Measurements from ENCODE around the gene ABCC1. TPM values are rescaled to one million over a fixed set of nuclear protein-coding genes. Genes with fewer than 3 reads are reported as not detected.
A peak's percentile ranks its signal among the peaks of the same experiment; 100 is the strongest.

ABCC1 gene
- total RNA-seq, 1 donor: 46.2 TPM

- no peak for TF ChIP-seq CTCF (IDR thresholded peaks at IDR 0.05; ENCODE audit: insufficient read depth, low read length)
- H3K4me3 ChIP-seq (ENCODE audit: low read depth, low read length): no peak overlapping the region
- DNase-seq (ENCODE audit: low read depth): no peak
Observed at GRCh38 chr16:16141784-16142396, 192.5 kb downstream of the ABCC1 start.

- DNase-seq (ENCODE audit: low read depth): no peak
- peak; percentile 25 for TF ChIP-seq CTCF (IDR thresholded peaks at IDR 0.05; ENCODE audit: insufficient read depth, low read length)
- H3K4me3 ChIP-seq (ENCODE audit: low read depth, low read length): no peak overlapping the region
Observed at GRCh38 chr16:16143038-16143763, 193.8 kb downstream of the ABCC1 start.

GRCh38 chr16:16143931-16144330 is 194.5 kb downstream of the ABCC1 start:
- no peak for DNase-seq (ENCODE audit: low read depth)
- H3K4me3 ChIP-seq (ENCODE audit: low read depth, low read length): no peak overlapping the region
- TF ChIP-seq CTCF (IDR thresholded peaks at IDR 0.05; ENCODE audit: insufficient read depth, low read length): no peak

- H3K4me3 ChIP-seq (ENCODE audit: low read depth, low read length): no peak overlapping the region
- TF ChIP-seq CTCF (IDR thresholded peaks at IDR 0.05; ENCODE audit: insufficient read depth, low read length): no peak
- DNase-seq (ENCODE audit: low read depth): no peak
Observed at GRCh38 chr16:16144416-16144815, 195.0 kb downstream of the ABCC1 start.

- no peak for TF ChIP-seq CTCF (IDR thresholded peaks at IDR 0.05; ENCODE audit: insufficient read depth, low read length)
- DNase-seq (ENCODE audit: low read depth): no peak
- H3K4me3 ChIP-seq (ENCODE audit: low read depth, low read length): no peak overlapping the region
Observed at GRCh38 chr16:16145286-16145685, 195.9 kb downstream of the ABCC1 start.

GRCh38 chr16:16146380-16147315 is 197.2 kb downstream of the ABCC1 start:
- no peak for TF ChIP-seq CTCF (IDR thresholded peaks at IDR 0.05; ENCODE audit: insufficient read depth, low read length)
- no peak for DNase-seq (ENCODE audit: low read depth)
- H3K4me3 ChIP-seq (ENCODE audit: low read depth, low read length): no peak overlapping the region
